ENCODE data around the gene RHEBL1.

- TF ChIP-seq CTCF (IDR thresholded peaks at IDR 0.05): no peak
- TF ChIP-seq ATF3 (CRISPR knock-in tag; conservative IDR thresholded peaks at IDR 0.05): no peak
- TF ChIP-seq TP53 (CRISPR knock-in tag; IDR thresholded peaks at IDR 0.05): no peak
- TF ChIP-seq RELA (CRISPR knock-in tag; IDR thresholded peaks at IDR 0.05; ENCODE audit: borderline replicate concordance): no peak
- TF ChIP-seq NR3C1 (CRISPR knock-in tag; conservative IDR thresholded peaks at IDR 0.05; ENCODE audit: low read depth): no peak
- no peak for TF ChIP-seq USF1 (CRISPR knock-in tag; IDR thresholded peaks at IDR 0.05)
- no peak for TF ChIP-seq TEAD1 (CRISPR knock-in tag; IDR thresholded peaks at IDR 0.05)
- TF ChIP-seq ZNF138 (CRISPR knock-in tag; conservative IDR thresholded peaks at IDR 0.05): no peak
- TF ChIP-seq JAZF1 (CRISPR knock-in tag; IDR thresholded peaks at IDR 0.05): no peak
These were observed 41.8 kb downstream of the RHEBL1 start for GRCh38 chr12:49027846-49028555.
